Islet precursor cell (in vitro differentiated cells): ENCODE data around the gene SRF.

ENCODE experiments used
- DNase-seq: peaks from one replicate; pipeline ENCODE4 v3.0.0-alpha.2; 2018

SRF gene

DNA sequence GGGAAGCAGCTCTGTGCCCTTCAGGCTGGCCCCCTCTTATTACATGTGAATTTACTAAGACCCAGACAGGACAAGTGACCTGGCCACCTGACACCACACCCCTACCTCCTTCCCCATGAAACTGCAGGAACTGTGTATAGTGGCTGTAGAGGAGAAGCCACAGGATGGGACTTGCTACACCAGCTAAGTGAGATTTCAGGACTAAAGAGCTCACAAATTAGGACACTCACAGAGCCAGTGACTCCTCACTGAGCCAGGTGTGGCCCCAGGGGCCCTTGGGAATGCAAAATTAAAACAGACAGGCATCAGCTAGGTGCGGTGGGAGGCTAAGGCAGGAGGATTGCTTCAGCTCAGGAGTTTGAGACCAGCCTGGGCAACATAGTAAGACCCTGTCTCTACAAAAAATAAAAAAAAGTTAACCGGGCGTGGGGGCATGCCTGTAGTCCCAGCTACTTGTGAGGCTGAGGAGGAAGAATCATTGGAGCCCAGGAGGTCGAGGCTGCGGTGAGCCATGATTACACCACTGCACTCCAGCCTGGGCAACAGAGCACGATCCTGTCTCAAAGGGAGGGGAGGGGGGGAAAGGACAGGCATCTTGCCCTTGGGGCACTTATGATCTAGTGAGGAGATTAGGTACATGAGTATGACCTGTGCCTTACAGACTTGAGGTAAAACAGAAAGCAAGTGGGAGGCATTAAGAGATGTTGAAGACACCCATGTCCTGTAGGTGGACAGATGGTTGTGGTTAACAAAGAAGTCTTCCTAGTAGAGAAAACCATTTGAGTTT lies 23.2 kb upstream of the SRF start:
- DNase-seq = peak; percentile 75

DNA sequence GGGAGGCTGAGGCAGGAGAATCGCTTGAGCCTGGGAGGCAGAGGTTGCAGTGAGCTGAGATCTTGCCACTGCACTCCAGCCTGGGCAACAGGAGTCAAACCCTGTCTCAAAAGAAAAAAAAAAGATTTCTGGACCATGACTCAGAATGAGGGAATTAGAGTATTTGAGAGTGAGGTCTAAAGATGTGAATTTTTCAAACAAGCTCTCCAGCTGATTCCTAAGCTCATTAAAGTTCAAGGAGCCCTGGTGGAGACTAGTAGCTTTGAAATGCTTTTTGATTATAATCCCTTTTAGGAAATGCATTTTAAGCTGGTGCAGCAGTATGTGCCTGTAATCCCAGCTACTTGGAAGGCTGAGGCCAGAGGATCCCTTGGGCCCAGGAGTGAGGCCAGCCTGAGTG lies 21.8 kb upstream of the SRF start:
- no peak for DNase-seq

DNA sequence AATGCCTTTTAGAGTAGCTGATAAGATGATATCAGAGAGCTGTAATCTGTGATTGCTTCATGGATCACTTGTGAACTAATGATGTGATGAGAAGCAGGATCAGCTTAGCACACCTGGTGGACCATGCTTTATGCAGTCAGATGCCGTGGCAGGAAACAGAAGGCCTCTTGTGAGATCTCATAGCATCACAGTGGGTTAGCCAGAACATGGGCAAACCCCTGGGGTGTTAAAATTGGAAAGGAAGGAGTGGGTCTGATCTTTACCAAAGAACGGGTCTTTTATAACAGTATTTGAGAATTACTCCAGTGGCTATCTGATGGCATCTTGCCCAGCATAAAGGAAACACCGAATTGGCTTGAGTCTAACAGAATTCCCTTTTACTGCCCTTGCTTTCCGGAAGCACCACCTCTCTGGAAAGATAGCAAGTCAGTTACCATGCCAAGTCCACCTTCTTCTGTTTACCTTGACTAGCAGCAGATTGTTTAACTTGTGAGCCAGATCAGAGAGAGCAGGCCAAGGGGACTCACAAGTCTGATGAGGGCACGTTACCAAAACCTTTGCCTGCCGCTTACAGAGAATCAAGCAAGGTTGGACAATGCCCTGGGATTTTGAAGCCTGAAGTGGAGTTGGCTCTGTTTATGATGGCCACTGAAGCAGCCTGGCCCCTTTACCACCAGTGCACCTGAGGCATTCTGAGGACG lies 20.9 kb upstream of the SRF start:
- DNase-seq = no peak

DNA sequence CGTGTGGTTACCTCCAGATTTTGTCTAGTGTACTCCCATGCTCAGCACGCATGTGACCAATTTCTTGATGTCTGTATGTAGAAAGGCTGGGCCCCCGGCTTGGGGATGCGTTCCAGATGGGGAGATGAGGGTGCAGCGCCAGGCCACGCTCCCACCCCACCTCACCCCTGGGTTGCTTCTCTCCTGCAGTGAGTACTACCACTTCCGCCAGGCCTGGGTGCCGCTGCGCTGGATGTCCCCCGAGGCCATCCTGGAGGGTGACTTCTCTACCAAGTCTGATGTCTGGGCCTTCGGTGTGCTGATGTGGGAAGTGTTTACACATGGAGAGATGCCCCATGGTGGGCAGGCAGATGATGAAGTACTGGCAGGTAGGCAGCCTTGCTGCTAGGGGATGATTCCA lies 11.5 kb upstream of the SRF start:
- no peak for DNase-seq

DNA sequence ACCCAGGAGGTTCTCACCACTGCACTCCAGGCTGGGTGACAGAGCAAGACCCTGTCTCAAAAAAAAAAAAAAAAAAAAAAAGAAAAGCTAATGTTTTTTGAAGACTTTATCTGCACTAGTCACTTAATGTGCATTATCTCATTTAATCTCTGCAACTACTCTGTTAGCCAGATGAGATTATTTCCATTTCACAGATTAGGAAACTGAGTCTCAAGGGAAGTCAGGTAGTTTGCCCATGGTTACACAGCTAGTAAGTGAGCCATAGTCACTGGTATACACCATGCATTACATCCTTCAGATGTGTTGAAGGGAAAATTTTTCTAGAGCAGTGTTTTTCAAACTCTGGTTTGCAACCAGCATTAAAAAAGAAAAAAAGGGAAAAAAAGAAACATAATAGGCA lies 7.2 kb upstream of the SRF start:
- DNase-seq = no peak

DNA sequence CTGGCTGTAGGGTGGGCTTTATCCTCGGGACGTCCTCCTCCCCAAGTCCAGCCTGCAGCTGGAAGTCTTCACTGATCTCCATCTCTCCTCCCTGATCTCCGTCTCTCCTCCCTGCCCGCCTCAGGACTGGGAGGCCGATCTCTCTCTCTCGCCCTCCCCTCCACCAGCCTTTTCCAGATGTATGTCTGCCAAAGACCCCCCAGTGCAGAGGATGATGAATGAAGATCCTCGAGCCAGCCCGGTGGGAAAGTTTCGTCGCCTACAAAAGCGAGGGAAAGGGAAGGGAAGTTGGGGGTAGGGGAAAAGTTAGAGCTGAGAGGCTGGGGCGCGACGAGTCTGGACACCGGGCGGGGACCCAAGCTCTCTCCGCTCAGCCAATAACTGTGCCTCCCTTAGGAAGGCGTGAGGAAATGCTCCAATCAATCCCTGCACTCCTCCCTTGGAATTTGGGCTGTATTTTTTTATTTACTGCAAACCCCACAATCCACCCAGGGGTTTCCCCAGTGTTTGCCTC lies 595 bp upstream of the SRF start:
- DNase-seq = no peak

DNA sequence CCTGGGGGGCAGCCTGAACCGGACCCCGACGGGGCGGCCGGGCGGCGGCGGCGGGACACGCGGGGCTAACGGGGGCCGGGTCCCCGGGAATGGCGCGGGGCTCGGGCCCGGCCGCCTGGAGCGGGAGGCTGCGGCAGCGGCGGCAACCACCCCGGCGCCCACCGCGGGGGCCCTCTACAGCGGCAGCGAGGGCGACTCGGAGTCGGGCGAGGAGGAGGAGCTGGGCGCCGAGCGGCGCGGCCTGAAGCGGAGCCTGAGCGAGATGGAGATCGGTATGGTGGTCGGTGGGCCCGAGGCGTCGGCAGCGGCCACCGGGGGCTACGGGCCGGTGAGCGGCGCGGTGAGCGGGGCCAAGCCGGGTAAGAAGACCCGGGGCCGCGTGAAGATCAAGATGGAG lies 636 bp downstream of the SRF start:
- DNase-seq = no peak

DNA sequence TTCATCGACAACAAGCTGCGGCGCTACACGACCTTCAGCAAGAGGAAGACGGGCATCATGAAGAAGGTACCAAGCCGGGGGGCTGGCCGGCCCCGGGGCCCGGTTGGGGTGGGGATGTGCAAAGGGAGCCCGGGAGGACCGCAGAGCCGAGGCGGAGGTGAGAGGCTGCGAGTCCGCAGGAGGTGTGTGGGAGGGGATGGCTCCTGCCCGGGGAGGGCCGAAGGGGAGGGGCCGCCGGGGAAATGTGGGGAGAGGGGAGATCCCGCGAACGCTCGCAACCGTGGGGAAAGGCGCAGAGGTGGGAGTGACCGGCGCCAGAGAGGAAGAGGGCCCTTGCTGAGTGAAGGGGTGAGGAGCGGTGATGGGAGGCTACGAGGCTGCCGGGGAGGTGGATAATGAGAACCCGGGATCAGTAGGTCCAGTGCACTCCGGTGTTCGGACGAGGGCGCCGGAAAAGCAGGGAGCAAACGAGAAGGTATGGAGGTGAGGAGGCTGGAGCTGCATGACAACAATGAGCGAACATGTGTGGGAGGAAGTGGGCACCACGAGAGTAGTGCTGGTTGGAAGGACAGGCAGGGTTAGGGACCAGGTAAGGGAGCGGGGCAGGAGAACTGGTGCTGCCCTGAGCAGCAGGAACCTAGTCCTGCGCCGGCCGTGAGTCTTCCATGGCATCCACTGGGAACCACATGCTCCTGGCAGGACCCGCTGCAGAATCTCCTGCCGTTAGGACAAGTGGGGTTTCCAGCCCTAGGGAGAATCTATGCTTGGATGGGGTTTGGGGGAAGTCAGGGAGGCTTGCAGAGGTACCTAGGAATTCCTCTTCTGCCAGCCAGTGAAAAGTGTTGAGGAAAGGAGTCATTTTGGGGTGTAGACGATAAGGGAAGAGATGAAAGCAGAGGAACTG lies 1.3 kb downstream of the SRF start:
- peak; percentile 70 for DNase-seq

DNA sequence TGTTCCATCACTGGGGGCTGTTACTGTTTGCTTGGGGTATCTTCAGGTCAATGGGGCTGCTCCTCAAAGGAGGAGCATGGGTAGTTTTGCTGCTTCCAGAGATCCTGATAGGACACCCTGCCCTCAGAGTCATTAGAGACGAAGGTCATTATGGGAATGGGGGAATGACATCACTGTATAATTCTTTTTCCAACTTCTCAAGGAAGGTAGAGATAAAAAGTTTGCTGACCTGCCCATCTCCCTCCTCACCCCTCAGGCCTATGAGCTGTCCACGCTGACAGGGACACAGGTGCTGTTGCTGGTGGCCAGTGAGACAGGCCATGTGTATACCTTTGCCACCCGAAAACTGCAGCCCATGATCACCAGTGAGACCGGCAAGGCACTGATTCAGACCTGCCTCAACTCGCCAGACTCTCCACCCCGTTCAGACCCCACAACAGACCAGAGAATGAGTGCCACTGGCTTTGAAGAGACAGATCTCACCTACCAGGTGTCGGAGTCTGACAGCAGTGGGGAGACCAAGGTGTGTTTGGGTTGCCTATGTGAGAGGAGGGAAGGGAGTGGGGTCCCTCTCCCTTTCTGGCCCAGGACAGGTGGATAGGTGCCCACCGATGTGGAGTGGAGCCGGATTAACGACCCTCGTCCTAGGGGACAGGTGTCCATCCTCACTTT lies 2.7 kb downstream of the SRF start:
- no peak for DNase-seq

DNA sequence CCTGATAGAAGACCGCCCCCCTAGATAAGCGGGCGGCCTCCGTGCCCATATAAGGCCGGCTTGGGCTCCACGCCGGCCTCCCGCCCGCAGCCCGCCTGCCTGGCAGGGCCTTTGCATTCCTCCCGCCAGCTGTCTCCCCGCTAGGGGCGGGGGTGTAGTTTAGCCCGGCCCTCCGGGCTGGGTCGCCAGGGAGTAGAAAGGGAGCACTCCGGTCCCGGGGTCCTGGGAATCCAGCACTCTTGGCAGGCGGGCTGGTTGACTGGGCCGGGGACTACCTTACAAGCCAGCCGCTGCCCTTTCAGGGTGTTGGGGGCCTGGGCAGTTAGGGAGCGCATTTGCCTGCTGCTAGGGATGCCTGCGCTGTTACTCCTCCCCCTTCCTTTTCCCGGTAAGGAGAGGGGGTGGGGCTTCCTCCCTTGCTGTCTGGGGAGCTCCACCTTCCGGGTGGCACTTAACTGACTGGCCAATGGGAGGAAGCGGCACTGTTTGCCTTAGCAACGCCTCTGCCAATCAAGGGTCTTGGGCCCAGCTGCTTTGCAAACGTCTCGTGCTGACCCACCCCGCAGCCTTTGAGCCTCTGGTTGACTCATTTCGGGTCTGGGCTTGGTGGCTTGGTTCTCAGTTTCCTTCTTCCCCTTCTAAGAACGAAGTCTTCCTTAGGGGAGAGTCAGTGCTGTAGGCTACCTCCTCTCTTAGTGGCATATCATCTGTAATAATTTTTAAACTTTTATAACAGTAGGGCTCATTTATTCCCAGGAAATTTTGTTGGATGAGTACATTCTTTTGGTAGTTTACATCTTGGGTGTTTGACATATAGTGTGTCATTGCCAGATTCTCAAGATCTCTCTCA lies 3.4 kb downstream of the SRF start:
- DNase-seq = peak; percentile 100

DNA sequence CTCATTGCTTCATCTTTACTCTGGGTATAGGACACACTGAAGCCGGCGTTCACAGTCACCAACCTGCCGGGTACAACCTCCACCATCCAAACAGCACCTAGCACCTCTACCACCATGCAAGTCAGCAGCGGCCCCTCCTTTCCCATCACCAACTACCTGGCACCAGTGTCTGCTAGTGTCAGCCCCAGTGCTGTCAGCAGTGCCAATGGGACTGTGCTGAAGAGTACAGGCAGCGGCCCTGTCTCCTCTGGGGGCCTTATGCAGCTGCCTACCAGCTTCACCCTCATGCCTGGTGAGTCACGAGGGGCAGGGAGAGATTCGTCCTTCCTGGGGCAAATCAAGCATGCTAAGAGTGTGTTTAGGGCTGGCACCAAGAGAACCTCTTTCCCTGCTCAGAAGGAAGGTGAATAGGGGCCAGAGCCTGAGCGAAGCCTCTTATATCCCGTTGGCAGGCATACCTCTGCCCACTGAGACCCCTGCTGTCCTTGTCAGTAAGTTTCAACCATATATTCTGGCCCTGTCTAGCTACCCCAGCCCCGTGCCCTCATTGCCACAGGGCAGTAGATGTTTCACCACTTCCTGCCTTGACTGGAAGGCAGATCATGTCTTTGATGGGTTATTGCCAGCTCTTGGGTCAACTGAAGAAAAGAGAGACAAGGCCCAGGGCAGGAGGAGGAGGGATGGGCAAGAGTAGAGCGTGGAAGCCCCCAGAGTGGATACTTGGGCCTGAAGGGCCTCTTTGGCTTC lies 4.8 kb downstream of the SRF start:
- DNase-seq = no peak

DNA sequence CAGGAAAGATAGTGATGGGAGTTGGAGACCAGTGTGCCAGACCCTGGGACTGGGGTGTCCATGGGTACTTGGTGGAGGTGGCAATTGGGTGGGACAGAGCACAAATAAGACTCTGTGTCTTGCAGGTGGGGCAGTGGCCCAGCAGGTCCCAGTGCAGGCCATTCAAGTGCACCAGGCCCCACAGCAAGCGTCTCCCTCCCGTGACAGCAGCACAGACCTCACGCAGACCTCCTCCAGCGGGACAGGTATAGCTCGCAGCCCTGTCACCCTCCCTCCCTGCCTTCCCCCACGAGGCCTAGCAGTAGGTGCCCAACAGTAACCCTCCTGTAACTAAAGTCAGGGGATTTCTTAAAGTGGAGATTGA lies 5.3 kb downstream of the SRF start:
- no peak for DNase-seq

DNA sequence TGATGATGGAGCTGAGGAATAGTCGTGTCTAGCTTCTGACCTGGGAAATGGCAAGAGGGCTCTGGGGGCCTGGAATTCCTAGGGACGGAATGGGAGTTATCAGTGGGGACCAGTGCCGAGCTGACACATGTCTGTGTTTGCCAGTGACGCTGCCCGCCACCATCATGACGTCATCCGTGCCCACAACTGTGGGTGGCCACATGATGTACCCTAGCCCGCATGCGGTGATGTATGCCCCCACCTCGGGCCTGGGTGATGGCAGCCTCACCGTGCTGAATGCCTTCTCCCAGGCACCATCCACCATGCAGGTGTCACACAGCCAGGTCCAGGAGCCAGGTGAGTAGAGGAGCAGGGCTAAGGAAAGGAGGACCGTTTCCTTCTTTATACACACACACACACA lies 7.1 kb downstream of the SRF start:
- no peak for DNase-seq

DNA sequence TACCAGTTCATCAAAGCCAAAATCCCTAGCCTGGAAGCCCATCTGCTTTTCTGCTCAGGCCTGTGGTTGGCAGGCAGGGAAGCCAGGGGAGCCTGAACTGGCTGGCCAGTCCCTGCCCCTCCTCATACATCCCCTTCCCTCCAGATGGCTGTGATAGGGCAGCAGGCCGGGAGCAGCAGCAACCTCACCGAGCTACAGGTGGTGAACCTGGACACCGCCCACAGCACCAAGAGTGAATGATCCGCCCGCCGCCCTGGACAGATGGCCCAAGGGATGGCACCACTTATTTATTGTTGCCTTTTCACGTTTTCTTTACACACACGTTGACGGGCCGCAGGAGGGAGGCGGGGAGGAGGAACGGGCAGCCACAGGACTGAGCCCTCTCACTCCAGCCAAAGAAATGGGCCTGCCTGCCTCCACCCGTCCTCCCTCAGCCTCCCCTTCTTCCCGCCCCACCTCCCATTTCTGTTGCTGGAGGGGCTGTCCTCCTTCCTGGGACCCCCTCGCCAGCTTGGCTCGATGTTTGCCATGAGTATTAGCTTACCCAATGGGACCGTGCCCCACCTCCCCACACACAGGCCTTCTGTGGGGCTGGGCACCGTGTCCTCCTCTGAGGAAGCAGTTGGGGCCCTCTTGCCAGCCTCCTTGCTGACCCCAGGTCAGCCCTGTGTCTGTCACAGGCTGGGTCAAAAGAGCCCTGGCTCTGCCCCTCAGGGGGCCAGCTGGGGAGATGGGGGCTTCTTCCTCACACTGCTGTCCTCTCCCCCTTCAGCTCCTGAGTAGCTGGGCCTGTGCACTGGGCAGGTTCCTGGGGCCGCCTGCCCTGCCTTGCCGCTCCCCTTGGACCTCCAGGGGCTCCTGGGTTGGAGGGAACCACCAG lies 8.1 kb downstream of the SRF start:
- DNase-seq = peak; percentile 46

DNA sequence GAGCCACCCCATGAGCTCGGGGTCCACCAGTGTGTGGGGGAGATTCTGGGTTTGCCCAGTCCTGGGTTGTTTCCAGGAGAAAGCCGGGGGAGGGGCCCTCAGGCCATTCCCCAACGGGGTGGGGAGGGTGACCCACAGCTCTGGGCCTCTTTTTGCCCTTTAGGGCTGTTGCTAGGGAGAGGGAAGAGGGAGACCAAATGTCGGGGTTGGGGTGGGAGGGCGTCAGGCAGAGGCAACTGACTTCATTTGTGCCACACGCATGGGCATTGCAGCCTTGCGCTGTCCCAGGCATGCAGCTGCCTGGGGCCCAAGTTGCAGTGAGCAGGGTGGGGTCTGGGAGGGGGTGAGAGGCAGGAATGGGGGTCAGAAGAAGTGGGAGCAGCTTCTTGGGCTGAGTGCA lies 9.0 kb downstream of the SRF start:
- DNase-seq = no peak

DNA sequence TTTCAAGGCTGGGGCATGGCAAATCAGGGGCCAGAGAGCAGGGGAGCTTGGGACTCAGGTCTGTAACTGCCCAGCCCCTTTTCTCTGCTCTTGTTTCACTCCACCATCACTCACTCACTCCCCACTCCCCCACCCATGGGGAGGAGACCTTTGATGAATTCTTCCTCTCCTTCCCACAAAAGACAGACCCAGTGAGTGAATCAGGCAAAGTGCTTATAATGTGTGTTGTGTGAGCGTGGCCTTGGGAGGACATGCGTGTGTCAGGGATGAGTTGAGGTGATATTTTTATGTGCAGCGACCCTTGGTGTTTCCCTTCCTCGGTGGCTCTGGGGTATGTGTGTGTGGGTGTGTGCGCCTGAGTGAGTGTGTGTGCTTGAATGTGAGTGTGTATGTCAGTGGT lies 9.9 kb downstream of the SRF start:
- DNase-seq = no peak

DNA sequence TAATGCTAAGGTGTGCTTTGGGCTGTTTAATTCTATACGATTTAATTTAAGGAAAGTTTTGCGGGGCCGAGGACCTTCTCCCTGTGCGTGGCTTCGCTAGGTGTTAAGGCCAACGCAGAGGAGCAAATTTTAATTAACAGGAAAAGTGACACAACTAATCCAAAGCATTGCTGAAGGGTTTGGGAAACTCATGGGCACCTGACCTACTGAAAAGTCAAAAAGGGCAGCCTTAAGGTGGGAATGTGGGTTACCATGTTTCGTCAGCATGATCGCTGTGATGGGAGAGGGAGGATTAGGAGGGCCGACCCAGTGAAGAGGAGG lies 10.5 kb downstream of the SRF start:
- DNase-seq = no peak

DNA sequence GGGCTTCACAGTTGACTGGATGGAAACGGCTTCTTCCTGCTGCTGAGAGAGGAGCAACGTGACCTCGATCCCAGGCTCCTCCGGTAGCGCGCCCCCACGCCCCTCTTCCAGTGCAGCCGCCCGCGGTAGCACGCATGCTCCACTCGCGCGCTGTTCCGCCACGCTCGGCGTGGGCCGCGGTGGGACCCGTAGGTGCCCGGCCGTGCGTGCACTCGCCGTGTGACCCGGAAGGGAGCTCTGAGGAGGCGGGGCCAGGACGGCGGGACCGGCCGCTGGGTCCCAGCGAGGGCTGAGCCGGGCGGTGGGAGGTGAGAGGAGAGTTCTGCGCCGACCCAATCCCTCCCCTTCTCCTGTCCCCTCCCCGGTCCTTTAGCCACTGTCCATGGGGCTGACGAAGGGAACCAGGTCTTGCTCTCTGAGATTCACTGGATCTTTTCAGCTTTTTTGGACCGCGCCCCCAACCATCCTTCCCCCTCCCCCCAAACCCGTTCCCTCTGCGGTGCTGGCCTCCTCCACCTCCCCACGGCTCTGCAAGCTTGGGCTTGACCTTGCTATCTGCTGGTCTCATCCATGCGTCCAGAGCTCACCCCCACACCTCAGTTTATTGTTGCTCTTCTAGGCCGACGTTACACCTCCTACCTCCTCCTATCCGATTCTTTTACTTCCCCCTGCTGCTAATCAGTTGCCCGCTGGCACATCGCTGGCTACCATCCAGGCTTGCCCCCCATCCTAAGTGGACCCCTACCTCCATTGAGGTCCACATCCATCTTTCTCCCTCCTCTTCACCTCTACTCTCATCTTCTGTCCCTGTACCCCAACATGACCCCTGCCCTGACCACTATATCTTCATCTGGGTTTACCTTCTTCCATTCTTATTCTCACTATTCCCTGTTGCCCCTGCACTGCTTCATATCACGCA lies 11.1 kb downstream of the SRF start, which contains the start of gene CUL9:
TSS of gene CUL9 (plus strand) at position 255 of the 919 bp plus-strand sequence. CDS start 2,115 bp downstream, outside the sequence.
- DNase-seq = peak; percentile 84

DNA sequence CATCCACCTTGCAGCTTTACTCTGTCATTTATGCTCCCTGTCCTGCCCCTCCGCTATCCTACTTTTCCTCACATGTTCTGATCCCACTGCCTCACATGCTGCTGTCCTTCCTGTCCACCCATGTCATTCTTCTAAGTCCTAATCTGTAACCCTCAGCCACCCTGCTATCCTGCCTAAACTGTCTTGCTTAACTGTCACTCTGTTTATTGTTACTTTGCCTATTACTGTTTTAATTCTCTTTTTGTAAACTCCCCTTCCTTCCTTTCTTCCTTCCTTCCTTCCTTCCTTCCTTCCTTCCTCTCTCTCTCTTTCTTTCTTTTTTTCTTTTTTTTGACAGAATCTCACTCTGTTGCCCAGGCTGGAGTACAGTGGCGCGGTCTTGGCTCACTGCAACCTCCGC lies 12.4 kb downstream of the SRF start:
- DNase-seq = no peak
